Measurements from ENCODE around the gene SLC39A3. TPM values are rescaled to one million over a fixed set of nuclear protein-coding genes. Genes with fewer than 3 reads are reported as not detected.
A peak's percentile ranks its signal among the peaks of the same experiment; 100 is the strongest.

The SLC39A3 gene
- total and polyA plus RNA-seq, 7 donors = 7.2 to 35.4 (median 17.1) TPM

DNA sequence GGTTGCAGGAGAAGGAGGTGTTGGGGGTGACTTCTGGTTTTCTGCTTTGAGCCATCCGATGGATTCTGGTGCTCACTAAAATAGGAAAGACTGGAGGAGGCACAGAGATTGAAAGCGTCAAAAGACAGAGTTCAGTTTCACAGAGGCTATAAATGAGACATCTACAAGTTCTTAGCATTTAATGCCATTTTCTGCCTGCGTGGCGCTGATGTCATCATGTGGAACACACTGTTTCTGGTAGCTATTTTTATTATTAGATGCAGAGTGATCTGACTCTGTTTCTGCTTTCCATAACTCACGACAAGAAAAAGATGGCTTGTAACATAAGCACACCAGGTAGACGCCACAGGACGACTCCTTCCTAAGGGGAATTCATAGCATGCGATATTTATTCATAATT is 3.3 kb upstream of the SLC39A3 start:
- DNase-seq = no peak
- Histone ChIP-seq H3K27ac (no peak overlapping the region), H3K27me3 (peaks cover 0 to 3% (median 0%) of the 10 kb centered on the region in 3 donors), H3K4me3 (no peak overlapping the region), H3K9me3 (no peaks in the 10 kb centered on the region), H3K36me3 (no peaks in the 10 kb centered on the region), H3K4me1 (peaks cover 0 to 16% (median 15%) of the 10 kb centered on the region in 4 donors)
- intact Hi-C loops (cut with DNase I) = no loop called here
- WGBS, 2 donors = 80 to 81% methylated on average over 8 of the region's 8 CpGs
- TF ChIP-seq POLR2A (IDR thresholded peaks at IDR 0.05) (no peak), EP300 (IDR thresholded peaks at IDR 0.05) (no peak), POLR2AphosphoS5 (IDR thresholded peaks at IDR 0.05) (no peak)
- TF ChIP-seq, protein P1, sequence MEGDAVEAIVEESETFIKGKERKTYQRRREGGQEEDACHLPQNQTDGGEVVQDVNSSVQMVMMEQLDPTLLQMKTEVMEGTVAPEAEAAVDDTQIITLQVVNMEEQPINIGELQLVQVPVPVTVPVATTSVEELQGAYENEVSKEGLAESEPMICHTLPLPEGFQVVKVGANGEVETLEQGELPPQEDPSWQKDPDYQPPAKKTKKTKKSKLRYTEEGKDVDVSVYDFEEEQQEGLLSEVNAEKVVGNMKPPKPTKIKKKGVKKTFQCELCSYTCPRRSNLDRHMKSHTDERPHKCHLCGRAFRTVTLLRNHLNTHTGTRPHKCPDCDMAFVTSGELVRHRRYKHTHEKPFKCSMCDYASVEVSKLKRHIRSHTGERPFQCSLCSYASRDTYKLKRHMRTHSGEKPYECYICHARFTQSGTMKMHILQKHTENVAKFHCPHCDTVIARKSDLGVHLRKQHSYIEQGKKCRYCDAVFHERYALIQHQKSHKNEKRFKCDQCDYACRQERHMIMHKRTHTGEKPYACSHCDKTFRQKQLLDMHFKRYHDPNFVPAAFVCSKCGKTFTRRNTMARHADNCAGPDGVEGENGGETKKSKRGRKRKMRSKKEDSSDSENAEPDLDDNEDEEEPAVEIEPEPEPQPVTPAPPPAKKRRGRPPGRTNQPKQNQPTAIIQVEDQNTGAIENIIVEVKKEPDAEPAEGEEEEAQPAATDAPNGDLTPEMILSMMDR (IDR thresholded peaks at IDR 0.05) = no peak

DNA sequence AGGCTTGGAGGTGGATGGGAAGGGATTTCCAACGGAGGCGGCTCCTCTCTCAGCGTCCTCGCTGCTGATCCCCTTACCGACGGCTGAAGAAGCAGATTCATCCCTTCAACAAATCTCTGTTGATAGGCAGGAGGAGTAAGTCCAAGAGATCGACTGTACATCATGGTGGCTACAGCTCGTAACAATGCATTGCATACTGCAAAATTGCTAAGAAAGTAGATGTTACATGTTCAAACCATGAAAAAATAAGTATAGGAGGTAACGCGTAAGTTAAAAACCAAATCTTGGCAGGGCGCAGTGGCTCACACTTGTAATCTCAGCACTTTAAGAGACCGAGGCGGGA is 468 bp upstream of the SLC39A3 start:
- no peaks in the 10 kb centered on the region for H3K9me3 ChIP-seq
- DNase-seq = no peak
- H3K4me1 ChIP-seq = peaks cover 0 to 16% (median 15%) of the 10 kb centered on the region in 4 donors
- H3K27ac ChIP-seq = no peak overlapping the region
- H3K27me3 ChIP-seq = peaks cover 0 to 3% (median 0%) of the 10 kb centered on the region in 3 donors
- no peak for TF ChIP-seq POLR2A (IDR thresholded peaks at IDR 0.05)
- no peak for TF ChIP-seq POLR2AphosphoS5 (IDR thresholded peaks at IDR 0.05)
- TF ChIP-seq, protein P1 (IDR thresholded peaks at IDR 0.05) = peak in 1 of 4 experiments; percentile 4
- TF ChIP-seq EP300 (IDR thresholded peaks at IDR 0.05) = no peak
- peak overlapping the region in 3 of 4 donors; percentile 85 to 99 (median 92) for H3K4me3 ChIP-seq
- peaks cover 0 to 17% (median 9%) of the 10 kb centered on the region in 4 donors for H3K36me3 ChIP-seq
- intact Hi-C loops (cut with DNase I) = no loop called here
- 43 to 54% methylated on average over 13 of the region's 13 CpGs for WGBS, 2 donors

DNA sequence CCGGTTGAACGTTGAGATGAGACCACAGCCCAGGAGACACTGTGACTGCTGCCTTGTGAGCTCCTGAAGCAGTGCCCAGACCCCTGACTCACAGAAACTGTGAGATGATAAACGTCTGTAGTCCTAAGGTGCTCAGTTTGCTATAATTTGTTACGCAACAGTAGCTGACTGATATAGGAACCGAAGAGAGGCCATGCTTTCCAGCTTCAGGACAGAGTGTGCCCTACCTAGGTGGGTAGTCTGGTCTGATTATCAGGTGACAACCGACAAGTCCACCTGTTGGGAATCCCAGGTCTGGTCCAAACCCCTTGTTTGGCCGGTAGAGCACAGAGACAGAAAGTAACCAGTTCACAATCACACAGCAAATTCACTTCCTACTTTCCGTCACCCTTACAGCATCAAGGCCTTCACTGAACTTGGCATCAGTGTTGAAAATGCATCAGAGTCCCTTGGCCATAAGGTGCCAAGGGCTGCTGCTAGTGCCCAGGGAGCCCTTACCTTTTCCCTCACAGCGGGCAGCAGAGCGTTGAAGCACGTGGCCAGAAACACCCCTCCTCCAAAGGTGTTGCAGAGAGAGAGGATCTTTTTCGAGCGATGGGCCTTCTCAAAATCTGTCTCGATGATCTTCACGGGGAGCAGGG is 3.1 kb downstream of the SLC39A3 start:
- intact Hi-C loops (cut with DNase I) = no loop called here
- no peak overlapping the region for H3K4me3 ChIP-seq
- 96% methylated on average over 15 of the region's 15 CpGs for WGBS, 2 donors
- H3K27me3 ChIP-seq = no peaks in the 10 kb centered on the region
- H3K36me3 ChIP-seq = peaks cover 0 to 48% (median 17%) of the 10 kb centered on the region in 4 donors
- H3K27ac ChIP-seq = no peak overlapping the region
- H3K4me1 ChIP-seq = peaks cover 0 to 16% (median 15%) of the 10 kb centered on the region in 4 donors
- no peak for DNase-seq
- no peak for TF ChIP-seq POLR2A (IDR thresholded peaks at IDR 0.05)
- TF ChIP-seq, protein P1 (IDR thresholded peaks at IDR 0.05) = no peak
- no peak for TF ChIP-seq POLR2AphosphoS5 (IDR thresholded peaks at IDR 0.05)
- TF ChIP-seq EP300 (IDR thresholded peaks at IDR 0.05) = no peak
- H3K9me3 ChIP-seq = no peaks in the 10 kb centered on the region

DNA sequence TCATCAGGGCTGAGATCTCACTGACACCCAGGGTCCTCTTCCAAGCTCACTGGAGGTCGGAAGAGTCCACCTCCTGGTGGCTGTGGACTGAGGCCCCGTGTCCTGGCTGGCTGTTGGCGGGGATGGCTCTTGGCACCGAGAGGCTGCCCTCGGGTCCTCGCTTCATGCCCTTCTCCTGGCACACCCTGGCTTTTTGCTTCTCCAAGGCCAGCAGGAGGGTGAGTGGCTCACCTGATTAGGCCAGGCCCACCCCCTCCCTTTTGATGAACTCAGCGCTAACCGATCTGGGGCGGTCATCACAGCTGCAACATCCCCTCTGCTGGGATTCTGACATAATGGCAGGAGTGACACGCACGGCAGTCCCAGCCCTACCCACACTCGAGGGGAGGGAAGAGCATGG is 4.4 kb downstream of the SLC39A3 start:
- H3K36me3 ChIP-seq = peaks cover 0 to 48% (median 17%) of the 10 kb centered on the region in 4 donors
- no peaks in the 10 kb centered on the region for H3K9me3 ChIP-seq
- 96% methylated on average over 12 of the region's 12 CpGs for WGBS, 2 donors
- intact Hi-C loops (cut with DNase I) = no loop called here
- no peaks in the 10 kb centered on the region for H3K27me3 ChIP-seq
- peaks cover 0 to 16% (median 15%) of the 10 kb centered on the region in 4 donors for H3K4me1 ChIP-seq
- no peak overlapping the region for H3K4me3 ChIP-seq
- no peak for TF ChIP-seq POLR2A (IDR thresholded peaks at IDR 0.05)
- no peak for TF ChIP-seq POLR2AphosphoS5 (IDR thresholded peaks at IDR 0.05)
- TF ChIP-seq, protein P1 (IDR thresholded peaks at IDR 0.05) = no peak
- no peak for TF ChIP-seq EP300 (IDR thresholded peaks at IDR 0.05)
- DNase-seq = no peak
- no peak overlapping the region for H3K27ac ChIP-seq

Data from sigmoid colon (tissue), 7 donors.